Measurements from ENCODE around the gene SMG5.

- TF ChIP-seq CTCF (conservative IDR thresholded peaks at IDR 0.05; ENCODE audit: low read length) (no peak), EZH2phosphoT487 (IDR thresholded peaks at IDR 0.05; ENCODE audit: borderline replicate concordance, low read depth, low read length) (no peak)
These were observed 38.5 kb downstream of the SMG5 start for GRCh38 chr1:156244126-156244525.
